Uterus (tissue), 4 donors: ENCODE results near the gene SMOC2. TPM values are rescaled to one million over a fixed set of nuclear protein-coding genes. Genes with fewer than 3 reads are reported as not detected.

Source experiments
- DNase-seq, 2 donors: peaks; one replicate each; pipeline ENCODE4 v3.0.0-alpha.2; 2019 to 2020
- H3K27ac ChIP-seq, 2 donors: fragments of 200-600 bp; sonication (generic); 1 replicate in 1 of 2; 2 replicates in 1 of 2; pipeline ENCODE4 v1.5.1; 2016 to 2018
- H3K27me3 ChIP-seq, 2 donors: fragments of 200-600 bp; sonication (generic); one replicate each; pipeline ENCODE4 v1.5.1; 2018 to 2019; ENCODE audit warnings: control low read depth in 1 of 2
- H3K36me3 ChIP-seq, 2 donors: fragments of 200-600 bp; sonication (generic); one replicate each; pipeline ENCODE4 v1.5.1; 2019; ENCODE audit warnings: control low read depth in 1 of 2
- H3K4me1 ChIP-seq, 2 donors: fragments of 200-600 bp; sonication (generic); one replicate each; pipeline ENCODE4 v1.5.1; 2018 to 2019; ENCODE audit warnings: control low read depth in 1 of 2
- H3K4me3 ChIP-seq, 2 donors: fragments of 200-600 bp; sonication (generic); 1 replicate in 1 of 2; 2 replicates in 1 of 2; pipeline ENCODE4 v1.5.1; 2018 to 2019; ENCODE audit warnings: mild to moderate bottlenecking in 1 of 2
- H3K9me3 ChIP-seq, 2 donors: fragments of 200-600 bp; sonication (generic); one replicate each; pipeline ENCODE4 v1.5.1; 2019; ENCODE audit warnings: control low read depth in 1 of 2
- POLR2A ChIP-seq, 2 donors: fragments of 450-650 bp; IDR thresholded peaks; one replicate each; pipeline ENCODE4 v1.6.1; 2016; ENCODE audit warnings: antibody characterized with exemption in 2 of 2, mild to moderate bottlenecking in 1 of 2, moderate library complexity in 1 of 2
- intact Hi-C: fragments of 100-400 bp; cut with DNase I; formaldehyde crosslinking; loops from one replicate; pipeline ENCODE4 v1.15.1; 2023; ENCODE audit warnings: low total_unique reads
- total RNA-seq, 4 donors: library from RNA; depleted of rRNA in 3 of 4; stranded (reverse); fragments of >200 nt in 3 of 4; gene quantifications; one replicate each; pipeline versions ENCODE4 v1.1.0 to v1.2.4, GENCODE V29; 2014 to 2023
- TF ChIP-seq, protein P1 (sequence below), 4 experiments: fragments of 200-600 bp in 2 of 4; fragments of 450-650 bp in 2 of 4; sonication (generic) in 2 of 4; IDR thresholded peaks; one replicate each; pipeline ENCODE4 v1.5.1; 2016 to 2019; ENCODE audit warnings: antibody characterized with exemption in 4 of 4, mild to moderate bottlenecking in 2 of 4, moderate library complexity in 1 of 4
- donor health status: DM: yes; HTN: yes; CAD: no.

SMOC2 gene
- total RNA-seq, 4 donors from 2014 or later, result 98.2 to 139 (median 121) TPM

DNA sequence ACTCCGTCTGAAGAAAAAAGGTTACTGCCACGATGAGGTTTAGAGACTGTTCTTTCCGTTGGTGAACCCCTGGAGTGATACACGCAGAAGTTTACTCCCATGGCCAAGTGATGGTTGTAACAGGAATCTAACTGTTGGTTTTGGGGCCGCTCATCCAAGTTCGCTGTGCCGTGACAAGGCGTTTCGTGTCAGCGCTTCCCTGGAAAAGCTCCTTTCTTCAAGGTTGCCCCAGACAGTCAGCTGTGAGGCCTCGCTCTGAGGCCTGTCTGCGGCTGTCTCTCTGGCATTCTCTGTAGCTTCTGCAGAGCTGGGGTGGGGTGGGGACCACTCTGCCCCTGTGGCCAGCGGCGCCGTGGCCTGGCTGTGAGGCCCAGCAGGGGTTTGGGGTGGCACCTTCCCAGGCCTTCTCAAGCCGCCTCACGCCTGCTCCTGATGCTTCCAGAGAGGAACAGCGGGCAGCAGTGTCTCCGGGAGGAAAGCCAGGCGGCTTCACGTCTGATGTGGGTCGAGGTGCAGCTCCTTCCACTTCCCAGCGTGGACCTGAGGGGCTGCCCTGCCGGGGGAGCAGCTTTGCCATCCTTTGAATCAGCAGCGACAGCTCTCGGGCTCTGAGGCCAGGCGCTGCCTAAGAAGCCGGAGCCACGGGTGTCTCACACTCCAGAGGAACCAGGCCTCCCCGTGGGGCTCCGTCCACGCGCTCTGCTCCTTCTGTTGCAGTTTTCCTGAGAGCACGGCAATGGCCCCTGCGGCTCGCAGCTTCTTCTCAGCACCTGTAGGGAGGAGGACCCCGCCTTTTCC is 76.2 kb downstream of the SMOC2 start:
- no peaks in the 10 kb centered on the region for H3K9me3 ChIP-seq
- no peaks in the 10 kb centered on the region for H3K27me3 ChIP-seq
- H3K27ac ChIP-seq, result no peak overlapping the region
- TF ChIP-seq, protein P1, sequence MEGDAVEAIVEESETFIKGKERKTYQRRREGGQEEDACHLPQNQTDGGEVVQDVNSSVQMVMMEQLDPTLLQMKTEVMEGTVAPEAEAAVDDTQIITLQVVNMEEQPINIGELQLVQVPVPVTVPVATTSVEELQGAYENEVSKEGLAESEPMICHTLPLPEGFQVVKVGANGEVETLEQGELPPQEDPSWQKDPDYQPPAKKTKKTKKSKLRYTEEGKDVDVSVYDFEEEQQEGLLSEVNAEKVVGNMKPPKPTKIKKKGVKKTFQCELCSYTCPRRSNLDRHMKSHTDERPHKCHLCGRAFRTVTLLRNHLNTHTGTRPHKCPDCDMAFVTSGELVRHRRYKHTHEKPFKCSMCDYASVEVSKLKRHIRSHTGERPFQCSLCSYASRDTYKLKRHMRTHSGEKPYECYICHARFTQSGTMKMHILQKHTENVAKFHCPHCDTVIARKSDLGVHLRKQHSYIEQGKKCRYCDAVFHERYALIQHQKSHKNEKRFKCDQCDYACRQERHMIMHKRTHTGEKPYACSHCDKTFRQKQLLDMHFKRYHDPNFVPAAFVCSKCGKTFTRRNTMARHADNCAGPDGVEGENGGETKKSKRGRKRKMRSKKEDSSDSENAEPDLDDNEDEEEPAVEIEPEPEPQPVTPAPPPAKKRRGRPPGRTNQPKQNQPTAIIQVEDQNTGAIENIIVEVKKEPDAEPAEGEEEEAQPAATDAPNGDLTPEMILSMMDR (IDR thresholded peaks at IDR 0.05), result no peak
- TF ChIP-seq POLR2A (IDR thresholded peaks at IDR 0.05), result no peak
- no peak overlapping the region for H3K4me3 ChIP-seq
- intact Hi-C loops, result no loop called here
- no peaks in the 10 kb centered on the region for H3K4me1 ChIP-seq
- no peak for DNase-seq
- H3K36me3 ChIP-seq, result no peaks in the 10 kb centered on the region

DNA sequence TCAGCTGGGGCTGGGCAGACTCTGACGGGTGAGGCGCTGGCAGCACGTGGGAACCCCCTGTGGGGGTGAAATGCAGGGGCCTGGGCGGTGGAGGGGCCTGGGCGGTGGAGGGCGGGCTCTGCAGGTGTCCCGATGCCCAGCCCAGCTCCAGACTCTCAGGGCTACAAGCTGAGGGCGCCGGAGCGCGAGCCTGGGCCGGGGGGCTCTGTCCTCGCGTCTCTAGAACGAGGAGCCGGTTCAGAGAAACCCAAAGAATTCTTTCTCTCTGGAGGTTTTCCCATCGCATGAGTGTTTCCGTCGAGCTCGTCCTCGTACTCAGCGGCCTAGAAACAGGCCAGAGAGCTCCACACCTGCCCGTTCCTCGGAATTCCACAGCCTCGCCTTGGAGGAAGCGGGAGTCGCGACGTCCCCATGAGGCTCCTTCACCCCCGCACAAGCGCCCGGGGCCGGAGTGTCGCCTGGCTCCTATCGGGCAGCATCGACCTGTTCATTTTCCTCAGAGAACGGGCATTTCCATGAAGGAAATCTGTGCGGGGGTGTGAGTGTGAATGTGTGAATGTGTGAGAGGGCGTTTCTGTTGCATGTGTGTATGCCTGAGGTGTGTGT is 76.9 kb downstream of the SMOC2 start:
- no peak for DNase-seq
- no peaks in the 10 kb centered on the region for H3K9me3 ChIP-seq
- H3K4me3 ChIP-seq, result no peak overlapping the region
- H3K27me3 ChIP-seq, result no peaks in the 10 kb centered on the region
- H3K4me1 ChIP-seq, result no peaks in the 10 kb centered on the region
- intact Hi-C loops, result no loop called here
- H3K36me3 ChIP-seq, result no peaks in the 10 kb centered on the region
- TF ChIP-seq, protein P1 (IDR thresholded peaks at IDR 0.05), result no peak
- TF ChIP-seq POLR2A (IDR thresholded peaks at IDR 0.05), result no peak
- H3K27ac ChIP-seq, result no peak overlapping the region

DNA sequence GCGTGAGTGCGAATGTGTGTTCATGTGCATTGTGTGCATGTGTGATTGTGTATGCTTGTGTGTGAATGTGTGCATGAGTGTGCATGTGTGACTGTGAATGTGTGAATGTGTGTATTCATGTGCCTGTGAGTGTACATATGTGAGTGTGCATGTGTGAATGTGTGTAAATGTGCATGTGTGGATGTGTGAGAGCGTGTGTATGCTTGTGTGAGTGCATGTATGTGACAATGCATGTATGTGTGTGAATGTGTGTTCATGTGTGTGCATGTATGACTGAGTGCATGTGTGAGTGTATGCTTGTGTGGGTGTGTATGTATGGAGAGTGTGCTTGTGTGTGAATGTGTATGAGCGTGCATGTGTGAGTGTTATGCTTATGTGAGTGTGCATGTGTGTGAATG is 77.4 kb downstream of the SMOC2 start:
- Histone ChIP-seq H3K4me3 (no peak overlapping the region), H3K4me1 (no peaks in the 10 kb centered on the region), H3K36me3 (no peaks in the 10 kb centered on the region), H3K9me3 (no peaks in the 10 kb centered on the region), H3K27me3 (no peaks in the 10 kb centered on the region), H3K27ac (no peak overlapping the region)
- TF ChIP-seq, protein P1 (IDR thresholded peaks at IDR 0.05), result no peak
- TF ChIP-seq POLR2A (IDR thresholded peaks at IDR 0.05), result no peak
- no peak for DNase-seq
- intact Hi-C loops, result no loop called here

DNA sequence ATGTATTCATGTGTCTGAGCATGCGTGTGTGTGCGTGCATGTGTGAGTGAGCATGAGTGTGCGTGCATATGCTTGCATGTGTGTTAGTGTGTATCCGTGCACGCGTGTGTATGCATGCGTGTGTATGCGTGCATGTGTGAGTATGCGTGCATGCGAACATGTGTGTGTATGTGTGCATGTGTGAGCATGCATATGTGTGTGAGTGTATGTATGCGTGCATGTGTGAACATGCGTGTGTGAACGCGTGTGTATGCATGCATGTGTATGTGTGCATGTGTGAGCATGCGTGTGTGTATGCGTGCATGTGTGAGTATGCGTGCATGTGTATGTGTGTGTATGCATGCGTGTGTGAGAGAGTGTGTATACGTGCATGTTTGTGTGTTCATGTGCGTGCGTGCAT is 77.9 kb downstream of the SMOC2 start:
- no peak for TF ChIP-seq POLR2A (IDR thresholded peaks at IDR 0.05)
- TF ChIP-seq, protein P1 (IDR thresholded peaks at IDR 0.05), result no peak
- Histone ChIP-seq H3K27me3 (no peaks in the 10 kb centered on the region), H3K4me1 (no peaks in the 10 kb centered on the region), H3K36me3 (no peaks in the 10 kb centered on the region), H3K9me3 (no peaks in the 10 kb centered on the region), H3K27ac (no peak overlapping the region), H3K4me3 (no peak overlapping the region)
- DNase-seq, result no peak
- intact Hi-C loops, result no loop called here

DNA sequence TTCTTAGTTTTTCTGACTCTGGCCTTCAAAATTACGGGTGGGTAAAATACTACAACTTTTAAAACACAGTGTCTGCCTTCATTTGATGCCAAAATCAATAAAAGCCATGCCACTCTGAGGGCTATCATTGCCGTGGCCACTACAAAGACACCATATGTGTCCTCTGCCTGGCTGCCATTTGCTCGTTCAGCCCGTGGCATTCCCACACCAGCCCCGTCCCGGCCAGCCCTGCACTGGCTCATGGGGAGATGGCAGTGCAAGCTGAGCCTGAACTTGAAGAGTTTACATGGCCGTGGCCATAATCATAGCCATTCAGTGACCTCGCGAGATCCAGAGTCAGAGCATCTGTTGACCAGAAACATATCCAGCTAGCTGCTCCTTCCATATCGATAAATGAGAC is 79.2 kb downstream of the SMOC2 start:
- H3K27ac ChIP-seq, result no peak overlapping the region
- no peaks in the 10 kb centered on the region for H3K27me3 ChIP-seq
- H3K36me3 ChIP-seq, result no peaks in the 10 kb centered on the region
- H3K4me3 ChIP-seq, result no peak overlapping the region
- intact Hi-C loops, result no loop called here
- H3K4me1 ChIP-seq, result no peaks in the 10 kb centered on the region
- DNase-seq, result no peak
- no peak for TF ChIP-seq POLR2A (IDR thresholded peaks at IDR 0.05)
- TF ChIP-seq, protein P1 (IDR thresholded peaks at IDR 0.05), result no peak
- no peaks in the 10 kb centered on the region for H3K9me3 ChIP-seq
